Activated CD8-positive, alpha-beta memory T cell treated with anti-CD3 and anti-CD28 coated beads, Interleukin-2, amount 50 U/mL, for 4 hours (primary cell): ENCODE measurements around the gene TCHP.

Experiments used
- DNase-seq: peaks from one replicate; pipeline ENCODE4 v3.0.0-alpha.2; 2020

TCHP gene

DNA sequence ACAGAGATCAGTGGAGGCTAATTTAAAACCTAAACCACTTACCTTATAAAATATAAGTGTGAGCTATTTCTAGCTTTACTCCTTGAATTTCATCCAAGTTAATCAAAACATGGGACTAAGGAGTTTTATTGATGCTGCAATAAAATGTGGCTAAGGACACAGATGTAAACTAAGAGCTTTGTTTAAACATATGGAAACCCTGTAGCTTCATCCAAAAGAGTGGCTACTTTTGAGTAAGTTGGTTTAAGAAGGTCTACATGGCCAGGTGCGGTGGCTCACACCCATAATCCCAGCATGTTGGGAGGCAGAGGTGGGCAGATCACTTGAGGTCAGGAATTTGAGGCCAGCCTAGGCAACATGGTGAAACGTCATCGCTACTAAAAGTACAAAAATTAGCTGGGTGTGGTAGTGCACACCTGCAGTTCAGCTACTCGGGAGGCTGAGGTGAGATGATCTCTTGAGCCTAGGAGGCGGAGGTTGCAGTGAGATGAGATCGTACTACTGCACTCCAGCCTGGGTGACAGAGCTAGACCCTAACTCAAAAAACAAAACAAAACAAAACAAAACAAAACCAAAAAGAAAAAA lies 40.4 kb downstream of the TCHP start:
- no peak for DNase-seq

DNA sequence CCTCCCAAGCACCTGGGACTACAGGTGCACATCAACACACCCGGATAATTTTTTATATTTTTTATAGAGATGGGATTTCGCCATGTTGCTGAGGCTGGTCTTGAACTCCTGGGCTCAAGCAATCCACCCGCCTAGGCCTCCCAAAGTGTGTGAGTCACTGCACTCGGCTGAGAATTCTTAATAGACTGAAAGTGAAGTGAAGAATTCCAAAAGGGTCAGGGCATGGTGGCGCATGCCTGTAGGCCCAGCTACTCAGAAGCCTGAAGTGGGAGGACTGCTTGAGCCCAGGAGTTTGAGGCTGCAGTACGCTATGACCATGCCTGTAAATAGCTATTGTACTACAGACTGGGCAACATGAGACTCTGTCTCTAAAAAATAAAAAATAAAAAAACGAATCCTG lies 43.7 kb downstream of the TCHP start:
- DNase-seq: no peak

DNA sequence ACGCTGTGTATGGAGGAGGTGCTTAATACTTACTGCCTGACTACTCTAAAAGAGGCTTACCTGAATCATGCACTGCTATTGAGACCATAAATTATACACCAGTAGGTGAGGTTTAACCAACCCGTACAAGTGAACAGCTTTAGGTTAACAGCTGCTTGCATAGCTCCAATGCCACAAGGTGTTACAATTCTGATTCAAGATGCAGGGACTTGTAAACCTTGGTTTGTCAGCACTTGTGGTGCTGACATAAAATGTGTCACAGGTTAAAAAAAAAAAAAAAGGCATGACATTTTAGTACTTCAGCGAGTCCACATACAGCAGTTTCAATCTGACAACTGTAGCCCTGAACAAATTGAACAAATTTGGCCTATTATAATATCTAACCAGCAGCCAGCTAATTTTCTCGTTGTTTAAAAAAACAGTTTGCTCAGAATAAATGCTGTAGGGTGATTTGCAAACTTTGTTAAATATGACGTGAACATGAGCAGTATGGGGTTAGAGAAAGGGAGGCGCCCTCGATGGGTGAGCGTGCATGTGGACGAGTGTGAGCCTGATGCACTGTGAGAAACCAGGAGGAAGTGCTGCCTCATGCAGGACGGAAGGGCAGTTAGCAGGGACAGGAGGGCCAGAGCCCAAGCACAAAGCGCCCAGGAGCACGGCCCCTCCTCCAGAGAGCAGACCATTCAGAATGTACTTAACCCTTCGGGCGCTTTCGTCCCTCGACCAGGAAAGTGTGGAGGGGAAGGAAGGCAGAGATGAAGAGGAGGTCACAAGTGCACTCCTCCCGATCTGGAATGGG lies 44.7 kb downstream of the TCHP start:
- DNase-seq: no peak

DNA sequence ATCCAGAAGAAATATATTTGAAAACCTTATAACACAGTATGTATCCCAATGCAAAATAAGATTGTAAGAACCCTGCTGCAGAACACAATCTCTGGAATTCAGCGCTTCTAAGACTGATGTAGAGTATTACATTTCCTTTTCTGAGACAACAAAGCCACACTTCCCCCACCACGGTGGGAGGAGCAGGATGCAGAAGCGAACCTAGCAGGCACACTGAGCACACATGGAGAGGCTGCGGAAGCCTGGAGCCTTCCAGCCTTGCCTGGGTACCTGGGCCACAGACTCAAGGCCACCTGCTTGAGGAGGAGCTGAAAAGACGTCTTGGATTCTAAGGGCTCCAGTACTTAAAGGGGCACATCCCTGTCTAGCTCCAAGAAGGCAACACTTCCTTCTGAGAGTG lies 46.4 kb downstream of the TCHP start:
- no peak for DNase-seq

DNA sequence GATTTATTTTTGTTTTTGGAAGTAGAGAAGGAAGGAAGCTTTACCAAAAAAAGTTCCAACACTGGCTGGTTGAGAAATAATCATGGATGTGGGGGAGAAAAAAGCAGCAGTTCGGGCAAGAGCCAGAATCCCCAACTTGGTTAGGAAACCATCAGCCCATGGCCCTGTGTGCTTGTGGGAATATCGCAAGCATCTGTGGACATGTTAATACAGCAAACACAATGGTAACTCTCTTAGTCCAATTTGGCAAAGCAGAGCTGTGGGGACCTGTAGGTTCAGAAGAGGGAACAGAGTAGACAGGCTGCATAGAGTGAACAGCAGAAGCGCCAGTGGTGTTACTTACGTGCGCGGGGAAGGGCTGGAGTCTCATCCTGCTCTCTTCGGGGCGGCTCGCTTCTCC lies 46.8 kb downstream of the TCHP start:
- DNase-seq: no peak

DNA sequence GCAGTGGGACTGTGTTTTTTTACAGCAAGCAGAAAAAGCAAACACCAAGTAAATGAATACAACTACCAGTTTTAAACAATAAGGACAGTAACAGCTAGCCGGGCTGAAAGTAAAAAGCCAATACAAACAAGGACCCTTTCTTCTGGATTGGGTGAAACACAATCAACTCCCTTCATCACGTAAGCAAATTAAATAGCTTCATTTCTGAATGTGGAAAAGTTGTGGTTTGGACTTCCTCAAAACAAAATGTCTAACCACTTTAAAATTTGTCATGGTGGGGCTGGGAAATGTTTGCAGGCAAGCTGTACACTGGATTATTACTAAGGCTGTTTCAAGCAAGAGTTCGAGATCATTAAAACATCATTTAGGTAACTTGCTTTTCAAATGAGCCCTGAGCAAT lies 47.4 kb downstream of the TCHP start:
- DNase-seq: no peak

DNA sequence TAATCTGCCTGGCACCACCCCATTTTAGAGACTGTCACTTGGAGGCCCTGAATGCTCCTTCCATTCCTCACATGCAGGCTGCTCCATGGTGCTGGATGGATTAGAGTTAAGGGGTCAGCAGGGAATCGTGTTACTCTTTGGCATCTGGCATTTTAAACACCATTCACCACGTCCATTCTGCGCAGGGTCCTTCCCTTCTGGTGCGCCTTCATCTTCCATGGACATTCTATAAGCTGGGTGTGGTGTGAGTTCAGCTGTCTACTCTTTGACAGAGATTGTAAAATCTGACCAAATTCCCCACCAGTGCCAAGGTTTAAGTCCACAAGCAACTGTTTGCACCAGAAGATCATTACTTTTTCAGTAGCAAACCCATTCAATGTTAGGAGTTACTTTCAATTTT lies 48.3 kb downstream of the TCHP start:
- no peak for DNase-seq

DNA sequence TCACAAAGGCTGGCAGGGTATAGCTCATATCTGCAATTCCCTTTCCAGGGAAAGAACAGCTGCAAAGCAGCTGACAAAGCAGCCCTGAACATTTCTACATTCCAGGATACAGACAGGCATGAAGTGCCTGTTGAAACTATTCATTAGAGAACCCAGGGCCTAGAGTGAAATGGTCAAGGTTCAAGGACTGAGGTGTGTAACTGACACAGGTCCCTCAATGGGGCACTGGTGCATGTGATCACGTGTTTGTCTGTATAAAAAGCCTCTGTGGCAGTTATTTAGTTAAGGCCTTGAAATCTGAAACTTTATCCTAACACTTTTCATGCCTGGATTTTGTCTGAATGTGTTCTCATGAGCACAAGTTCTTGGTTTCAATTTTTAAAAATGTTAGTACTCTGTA lies 49.0 kb downstream of the TCHP start:
- no peak for DNase-seq

DNA sequence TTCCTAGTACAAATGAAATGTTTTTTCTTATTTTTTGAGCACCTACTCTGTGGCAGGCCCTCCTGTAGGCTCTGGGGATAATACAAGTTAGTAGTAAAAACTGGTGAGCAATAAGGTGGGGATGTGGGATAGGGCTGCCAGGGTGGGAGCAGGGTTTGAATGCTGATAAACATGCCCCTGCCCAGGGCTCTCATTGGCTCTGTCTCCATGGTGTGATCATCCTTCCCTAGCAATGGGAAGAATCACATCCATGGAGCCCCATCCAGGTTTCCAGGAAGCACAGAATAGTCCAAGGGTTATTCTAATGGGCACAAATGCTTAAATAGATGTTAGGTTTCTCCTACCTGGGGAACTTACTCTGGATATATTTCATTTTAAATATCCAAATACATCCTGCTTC lies 50.6 kb downstream of the TCHP start:
- DNase-seq: no peak

DNA sequence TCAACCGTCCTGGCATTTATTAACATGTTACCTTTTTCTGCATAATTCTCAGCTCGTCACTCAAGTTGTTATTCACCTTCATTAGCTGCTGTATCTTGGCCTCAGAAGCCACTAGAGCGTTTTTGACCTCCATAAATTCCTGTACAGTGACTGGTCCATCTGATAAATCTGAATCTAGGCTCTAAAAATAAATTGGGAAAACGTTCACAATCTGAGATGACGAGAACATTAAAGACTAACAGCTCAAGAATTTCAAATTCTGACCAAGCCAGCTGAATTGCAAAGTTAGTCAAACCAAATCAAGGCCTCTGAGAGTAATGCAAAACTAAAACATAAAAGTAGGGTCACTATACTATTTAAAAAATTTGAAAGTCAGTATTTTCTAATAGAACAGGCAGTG lies 51.1 kb downstream of the TCHP start:
- DNase-seq: no peak

DNA sequence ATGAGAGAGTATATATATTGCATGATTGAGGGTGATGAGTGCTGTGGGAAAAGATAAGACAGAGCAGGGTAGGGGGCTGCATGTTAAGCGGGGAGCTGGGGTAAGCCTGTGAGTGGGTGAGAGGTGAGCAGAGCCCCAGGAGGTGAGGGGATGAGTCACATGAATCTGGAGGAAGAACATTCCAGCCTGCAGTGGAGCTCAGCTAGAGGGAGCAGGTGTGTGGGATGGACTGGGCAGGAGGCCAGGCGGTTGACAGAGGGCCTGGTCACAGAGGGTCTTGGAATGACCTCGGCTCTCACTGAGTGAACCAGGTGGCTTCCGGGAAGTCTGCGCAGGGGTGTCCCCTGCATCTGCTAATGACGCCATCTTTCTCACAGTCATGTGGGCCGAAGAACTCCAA lies 51.7 kb downstream of the TCHP start:
- no peak for DNase-seq

DNA sequence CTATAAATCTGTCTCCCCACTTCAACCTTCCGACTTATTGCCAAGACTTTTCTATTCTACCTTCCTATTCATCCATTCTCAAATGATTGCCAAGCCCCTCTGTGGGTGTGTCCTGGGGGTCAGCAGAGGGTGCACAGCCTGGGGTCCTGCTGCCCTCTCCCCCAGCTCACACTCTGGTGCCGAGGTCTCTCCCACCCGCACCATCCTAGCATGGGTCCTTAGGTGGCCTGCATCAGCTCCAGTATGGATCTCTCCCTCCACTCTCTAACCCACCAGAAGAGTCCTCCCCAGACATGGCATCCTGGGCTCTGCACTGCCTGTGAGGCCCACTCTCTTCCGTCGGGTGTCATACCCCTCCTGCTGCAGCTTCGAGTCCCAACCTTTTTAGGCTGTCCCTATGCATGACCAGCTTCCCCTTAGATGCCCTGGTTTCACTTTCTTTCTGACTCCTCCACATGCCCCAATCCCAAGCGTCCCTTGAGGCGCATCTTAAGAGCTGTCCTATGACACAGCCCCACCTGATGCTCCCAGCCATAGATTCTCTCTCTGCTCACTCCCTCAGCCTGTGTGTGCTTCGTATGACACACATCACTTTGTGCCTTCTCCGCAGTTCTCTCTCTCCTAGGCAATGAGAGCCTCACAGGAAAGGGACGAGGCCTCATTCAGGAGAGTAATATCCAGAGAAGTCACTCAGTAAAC lies 52.2 kb downstream of the TCHP start:
- no peak for DNase-seq

DNA sequence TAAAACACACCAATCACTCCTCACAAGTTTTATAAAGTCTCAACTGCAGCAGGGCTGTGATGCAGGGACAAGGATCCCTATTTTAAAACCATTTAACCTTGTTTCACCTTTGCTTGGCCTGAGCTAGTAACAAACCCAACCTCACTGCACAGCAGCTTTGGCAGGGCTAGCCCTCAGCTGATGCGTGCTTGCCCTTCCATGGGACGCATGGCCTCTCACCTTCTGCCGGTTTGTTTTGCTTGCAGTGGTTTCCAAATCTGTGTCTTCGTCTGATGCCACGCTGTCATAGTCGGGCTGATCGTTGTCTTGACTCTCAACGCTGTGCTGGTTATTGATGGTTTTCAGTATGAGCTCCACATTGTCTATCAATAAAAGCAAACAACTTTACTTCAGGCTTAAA lies 52.8 kb downstream of the TCHP start:
- DNase-seq: no peak

DNA sequence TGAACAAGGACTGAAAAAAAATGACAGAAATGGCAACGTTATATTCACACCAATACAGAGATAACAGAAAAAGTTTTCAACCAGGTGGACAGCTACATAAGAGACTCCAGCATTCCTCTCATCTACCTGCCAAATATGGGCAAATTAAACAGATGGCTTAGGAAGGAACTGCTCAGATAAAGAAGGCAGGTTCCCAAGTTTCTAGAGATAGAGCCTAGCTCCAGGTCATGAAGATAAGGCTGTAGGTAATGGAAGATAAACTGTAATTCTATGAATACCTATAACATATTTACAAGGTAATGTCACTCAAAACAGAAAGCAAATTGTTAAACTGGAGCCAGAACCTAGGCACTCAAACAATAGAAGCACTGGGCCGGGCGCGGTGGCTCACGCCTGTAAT lies 53.6 kb downstream of the TCHP start:
- DNase-seq: no peak

DNA sequence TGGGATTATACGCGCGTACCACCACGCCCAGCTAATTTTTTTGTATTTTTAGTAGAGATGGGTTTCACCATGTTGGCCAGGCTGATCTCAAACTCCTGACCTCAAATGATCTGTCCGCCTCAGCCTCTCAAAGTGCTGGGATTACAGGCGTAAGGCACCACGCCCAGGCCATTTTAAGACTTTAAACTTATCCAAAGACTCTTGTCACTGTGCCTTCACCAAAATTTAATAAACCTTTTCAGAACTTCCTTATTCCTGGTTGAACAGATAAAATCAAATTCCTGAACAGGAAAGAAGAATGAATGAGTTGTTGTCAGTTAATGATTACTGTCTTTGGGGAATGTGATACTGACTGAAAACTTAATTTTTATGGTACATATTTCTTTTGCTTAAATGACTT lies 58.3 kb downstream of the TCHP start:
- DNase-seq: no peak

DNA sequence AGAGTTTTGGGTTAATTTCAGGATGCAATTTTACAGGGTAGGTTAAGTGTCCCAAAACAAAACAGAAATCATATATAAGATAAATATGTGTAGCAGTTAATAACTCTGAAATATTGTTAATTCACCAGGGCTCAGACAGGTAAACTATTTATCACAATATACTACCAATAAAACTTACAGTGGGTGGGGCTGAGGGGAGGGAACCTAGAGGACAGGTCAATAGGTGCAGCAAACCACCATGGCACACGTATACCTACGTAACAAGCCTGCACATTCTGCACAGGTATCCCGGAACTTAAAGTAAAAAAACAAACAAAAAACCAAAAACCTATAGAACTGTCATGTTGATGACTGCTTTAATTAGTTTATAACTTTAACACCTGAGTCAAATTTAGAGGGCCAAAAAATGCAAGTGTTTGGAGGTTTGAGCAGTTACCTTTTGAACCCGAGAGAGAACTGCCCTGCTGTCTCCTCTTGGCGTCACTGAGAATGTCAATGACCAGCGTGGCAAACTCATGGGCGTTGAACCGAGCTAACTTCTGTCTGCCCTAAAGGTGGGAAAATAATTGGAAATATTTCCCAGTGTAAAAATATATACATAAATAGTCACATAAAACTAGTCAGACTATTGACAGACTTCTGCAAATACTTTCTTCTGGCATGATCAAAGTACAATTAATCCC lies 59.5 kb downstream of the TCHP start:
- DNase-seq: no peak

DNA sequence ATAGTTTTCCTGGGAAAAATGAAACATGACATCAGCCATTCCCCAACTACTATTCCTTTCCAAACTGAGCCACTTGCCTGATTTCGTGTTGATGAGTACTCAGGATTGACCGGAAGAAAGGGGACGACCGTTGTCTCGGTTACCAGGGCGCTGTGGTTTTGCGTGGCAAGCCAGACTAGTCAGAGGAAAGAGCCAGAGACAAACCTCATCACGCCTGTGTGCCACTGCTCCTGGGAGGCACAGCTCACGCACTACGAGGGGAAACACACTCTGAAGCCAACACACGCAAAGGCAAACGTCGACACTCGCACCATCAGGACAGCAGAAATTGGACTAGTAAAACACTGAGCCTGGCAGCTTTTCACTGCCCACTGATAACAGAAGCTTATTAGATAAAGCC lies 61.1 kb downstream of the TCHP start:
- DNase-seq: no peak

DNA sequence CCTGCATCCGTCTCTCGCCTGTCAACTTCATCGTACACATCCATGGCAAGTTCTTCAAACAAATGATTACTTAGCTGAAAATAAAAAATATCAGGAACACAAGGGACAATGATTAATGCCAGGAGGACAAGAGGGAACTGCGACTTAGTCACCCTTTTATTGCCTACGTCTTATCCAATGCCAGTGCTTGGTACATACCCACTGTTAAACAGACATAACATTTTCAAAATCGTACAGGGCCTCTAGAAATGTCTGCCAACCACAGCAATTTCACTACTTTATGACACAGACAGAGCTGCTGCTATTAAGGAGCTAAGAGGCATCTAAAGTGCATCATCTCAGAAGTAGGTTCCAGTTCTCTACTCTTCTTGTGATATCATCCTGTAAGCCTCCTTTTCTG lies 61.5 kb downstream of the TCHP start:
- no peak for DNase-seq

DNA sequence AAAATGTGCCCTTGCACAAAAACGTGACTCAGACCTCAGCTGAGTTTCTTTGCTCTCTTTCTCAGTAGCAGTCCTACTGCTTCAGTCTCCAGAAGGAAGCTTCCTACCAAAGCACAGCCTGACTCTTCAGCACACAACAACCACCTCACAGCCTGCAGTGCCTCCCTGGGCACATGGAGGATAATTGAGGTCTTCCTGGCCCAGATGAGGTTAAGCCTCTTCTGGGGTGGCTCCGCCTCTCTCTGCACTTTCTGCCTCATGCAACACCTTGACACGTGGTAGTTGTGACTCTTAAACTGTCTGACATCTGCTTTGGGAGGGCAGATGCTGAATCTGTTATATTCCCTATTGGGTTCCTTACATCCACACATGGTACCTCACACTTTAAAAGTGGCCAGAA lies 62.3 kb downstream of the TCHP start:
- no peak for DNase-seq

DNA sequence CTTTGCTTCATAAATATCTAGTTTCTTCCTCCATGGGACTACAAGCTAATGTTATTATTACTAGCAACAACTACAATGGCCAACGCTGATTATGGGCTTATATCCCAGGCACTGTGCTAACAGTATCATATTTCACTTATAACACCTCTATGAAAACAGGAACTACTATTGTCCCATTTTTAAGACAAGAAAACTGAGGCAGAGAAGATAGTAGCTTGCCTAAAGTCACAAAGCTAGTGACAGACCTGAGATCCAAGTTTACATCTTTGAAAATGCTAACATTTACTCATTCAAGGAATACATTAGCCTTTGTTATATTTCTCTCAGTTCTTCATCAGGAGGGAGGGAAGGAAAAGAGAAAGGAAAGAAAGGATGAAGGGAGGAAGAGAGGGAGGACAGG lies 63.3 kb downstream of the TCHP start:
- no peak for DNase-seq

DNA sequence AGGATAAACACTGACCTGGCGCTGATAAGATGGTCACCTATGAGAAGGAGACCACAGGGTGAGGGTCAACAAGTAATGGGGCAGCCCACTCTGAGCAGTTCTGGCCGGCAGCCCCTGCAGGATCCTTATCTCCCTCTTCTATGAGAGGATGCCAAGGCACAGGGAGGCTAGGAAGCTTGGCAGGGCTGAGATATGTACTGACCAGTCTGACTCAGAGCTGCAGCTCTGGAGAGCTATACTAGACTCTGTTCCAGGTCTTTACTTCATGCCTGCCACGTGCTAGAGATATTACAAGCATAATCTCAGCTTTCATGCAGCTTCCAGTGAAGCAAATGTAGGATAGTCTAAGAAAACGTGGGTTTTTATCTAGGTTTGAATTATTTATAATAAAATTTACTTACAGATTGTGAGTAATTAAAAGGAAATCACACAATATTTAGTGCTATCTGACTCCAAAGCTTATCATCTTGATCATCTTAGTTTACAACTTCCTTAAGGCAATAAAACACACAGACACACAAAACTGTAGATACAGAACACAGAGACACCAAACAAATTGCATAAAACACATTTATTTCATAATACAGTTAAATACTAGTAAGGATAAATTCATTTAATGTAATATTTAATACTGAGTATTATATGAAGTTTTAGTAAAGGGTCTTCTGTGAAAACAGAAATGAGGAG lies 63.8 kb downstream of the TCHP start:
- no peak for DNase-seq

DNA sequence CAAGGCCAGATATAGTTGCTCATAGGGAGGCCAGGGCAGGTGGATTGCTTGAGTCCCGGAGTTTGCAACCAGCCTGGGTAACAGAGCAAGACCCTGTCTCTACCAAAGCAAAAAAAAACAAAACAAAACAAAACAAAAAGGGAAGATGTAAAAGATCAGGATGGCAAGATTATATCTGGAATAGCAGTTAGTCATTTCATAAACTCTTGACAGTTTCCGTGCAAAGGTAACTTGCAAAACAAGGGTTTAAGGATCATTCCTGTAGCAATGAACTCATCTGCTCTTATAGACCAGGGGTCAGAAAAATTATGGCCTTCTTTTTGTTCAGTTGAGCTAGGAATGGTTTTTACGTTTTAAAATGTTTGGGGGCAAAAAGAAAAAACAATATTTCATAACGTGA lies 66.5 kb downstream of the TCHP start:
- no peak for DNase-seq

DNA sequence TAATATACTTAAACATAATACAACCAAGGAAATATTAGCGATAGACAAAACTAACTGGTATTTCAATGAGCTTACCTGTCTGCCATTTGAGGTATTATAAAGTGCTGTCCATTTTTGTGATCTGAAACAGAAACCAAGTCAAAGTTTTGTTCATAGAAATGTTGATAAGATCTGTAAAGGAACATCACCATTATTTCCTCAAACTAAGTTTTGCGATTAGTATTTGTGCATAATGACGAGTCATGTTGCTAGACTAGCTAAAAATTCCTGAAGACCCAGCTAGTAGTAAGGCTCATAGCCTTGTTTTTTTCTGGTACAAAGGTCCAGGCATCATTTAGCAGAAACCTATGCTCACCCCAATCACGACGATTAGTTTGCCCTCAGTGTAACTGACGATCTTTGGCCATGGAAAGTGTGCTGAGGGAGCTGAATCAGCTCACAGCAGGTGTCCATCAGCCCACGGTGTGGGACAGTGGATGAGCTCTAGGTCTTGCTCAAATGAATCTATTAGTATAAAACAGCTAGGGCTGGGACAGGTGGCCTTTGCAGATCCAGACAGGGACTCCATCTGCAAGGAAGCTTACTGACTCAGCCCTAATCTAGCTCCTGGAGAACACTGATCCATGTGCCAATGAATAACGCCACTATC lies 67.4 kb downstream of the TCHP start:
- DNase-seq: no peak
